Measurements from ENCODE around the gene NKD1.

NKD1 gene

DNA sequence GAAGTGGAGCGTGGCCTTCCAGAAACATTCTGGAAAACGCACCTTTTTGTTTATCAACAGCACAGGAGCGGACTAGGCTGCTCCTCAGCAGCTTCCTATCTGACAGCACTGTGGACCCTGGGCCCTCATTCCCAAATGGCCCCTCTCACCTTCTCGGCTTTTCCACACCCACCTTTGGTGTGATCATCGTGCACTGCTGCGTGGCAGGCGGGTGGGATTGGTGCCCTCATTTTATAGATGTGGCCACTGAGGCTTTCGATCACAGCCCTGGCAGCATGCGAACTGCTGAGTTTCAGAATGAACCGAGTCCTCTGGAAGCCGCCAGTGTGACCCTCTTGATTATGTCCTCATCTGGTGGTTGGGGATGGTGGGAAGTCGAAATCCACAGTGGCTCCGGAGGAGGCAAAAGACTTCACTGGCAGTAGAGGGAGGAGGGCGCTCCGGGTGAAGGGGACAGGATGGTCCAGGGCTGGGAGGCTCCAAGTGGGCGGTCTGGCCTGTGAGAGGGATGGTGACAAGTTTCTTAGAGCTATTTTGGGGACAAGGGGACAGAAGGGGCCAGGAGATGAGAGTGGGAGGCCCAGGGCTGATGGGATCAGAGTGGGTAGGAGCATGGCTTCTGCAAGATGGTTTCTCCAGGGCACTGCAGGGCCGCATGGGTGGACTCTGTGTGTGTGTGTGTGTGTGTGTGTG is 49.5 kb downstream of the NKD1 start:
- Histone ChIP-seq H3K4me3 (ENCODE audit: low read length in 2 of 2) (no peak overlapping the region), H2BK120ac (ENCODE audit: low read depth, low read length) (no peak overlapping the region), H3K18ac (ENCODE audit: low read length) (no peak overlapping the region), H2BK5ac (ENCODE audit: low read length) (no peak overlapping the region), H3K4me2 (ENCODE audit: insufficient read depth, low read length, poor library complexity, severe bottlenecking) (no peak overlapping the region), H3K79me1 (ENCODE audit: low read depth, low read length) (no peaks in the 10 kb centered on the region), H4K8ac (ENCODE audit: low read depth, low read length) (peak overlapping the region; percentile 75), H4K91ac (ENCODE audit: low read depth, low read length, poor library complexity) (no peak overlapping the region), H2AFZ (ENCODE audit: low read length) (no peak overlapping the region), H3K9ac (ENCODE audit: low read depth, low read length, poor library complexity) (no peak overlapping the region), H3K4me1 (ENCODE audit: control insufficient read depth in 2 of 2, insufficient read depth in 1 of 2, low read depth in 1 of 2, low read length in 2 of 2) (peaks cover 0 to 6% of the 10 kb centered on the region in 2 donors), H3K36me3 (replicated peaks in 1 of 2; ENCODE audit: control insufficient read depth in 2 of 2, insufficient read depth in 2 of 2, low read length in 2 of 2) (no peaks in the 10 kb centered on the region), H2AK5ac (ENCODE audit: low read depth, low read length) (no peak overlapping the region), H3K27ac (replicated peaks; ENCODE audit: low read length) (no peak overlapping the region), H3K23ac (ENCODE audit: low read depth, low read length, poor library complexity) (no peak overlapping the region), H2BK12ac (ENCODE audit: low read length) (no peak overlapping the region), H2BK15ac (ENCODE audit: low read length) (no peak overlapping the region), H3K4ac (ENCODE audit: low read length) (no peak overlapping the region), H3K14ac (ENCODE audit: low read length) (no peak overlapping the region), H3K27me3 (ENCODE audit: control insufficient read depth in 3 of 3, insufficient read depth in 3 of 3, low read depth in 1 of 3, low read length in 3 of 3) (no peaks in the 10 kb centered on the region), H3K9me3 (replicated peaks in 1 of 2; ENCODE audit: control insufficient read depth in 2 of 2, insufficient read depth in 1 of 2, low read depth in 1 of 2, low read length in 2 of 2) (no peaks in the 10 kb centered on the region)
- no CpG with 5 or more reads among the region's 17 CpGs for WGBS, 2 donors (ENCODE audit: extremely low coverage in 2 of 2, insufficient read length in 2 of 2, insufficient replicate concordance in 1 of 2)
- no peak for DNase-seq (ENCODE audit: low spot score)

DNA sequence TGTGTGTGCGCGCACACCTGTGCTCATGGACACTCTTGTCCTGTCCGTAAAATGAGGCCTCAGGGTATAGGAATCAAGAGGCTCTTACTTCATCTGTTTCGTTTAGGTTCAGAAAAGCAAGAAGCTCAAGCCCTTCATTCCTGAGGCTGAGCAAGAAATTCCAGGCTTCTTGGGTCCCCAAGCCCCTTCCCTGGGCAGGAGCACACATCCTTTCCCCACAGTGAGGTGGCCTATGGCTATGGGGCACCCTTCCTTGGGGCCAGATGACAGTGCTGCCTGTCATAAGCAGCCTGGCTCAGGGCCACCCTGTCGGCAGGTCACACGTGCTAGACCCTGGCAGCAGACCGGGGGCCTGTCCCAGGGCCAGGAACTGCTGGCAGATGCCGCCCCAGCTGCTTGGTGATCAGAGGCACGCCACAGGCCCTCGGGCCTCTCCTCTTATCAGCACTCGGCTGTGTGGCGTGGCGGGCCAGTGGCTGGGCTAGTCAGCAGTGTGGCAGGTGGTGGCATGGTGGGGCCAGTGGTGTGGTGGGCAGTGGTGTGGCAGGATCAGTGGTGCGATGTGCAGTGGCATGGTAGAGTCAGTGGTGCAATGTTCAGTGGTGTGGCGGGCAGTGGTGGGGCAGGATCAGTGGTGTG is 50.2 kb downstream of the NKD1 start:
- peaks cover 0 to 9% of the 10 kb centered on the region in 2 donors for H3K4me1 ChIP-seq (ENCODE audit: control insufficient read depth in 2 of 2, insufficient read depth in 1 of 2, low read depth in 1 of 2, low read length in 2 of 2)
- H3K9ac ChIP-seq (ENCODE audit: low read depth, low read length, poor library complexity): no peak overlapping the region
- no peak overlapping the region for H2AK5ac ChIP-seq (ENCODE audit: low read depth, low read length)
- H3K18ac ChIP-seq (ENCODE audit: low read length): no peak overlapping the region
- H2AFZ ChIP-seq (ENCODE audit: low read length): no peak overlapping the region
- H3K27ac ChIP-seq (replicated peaks; ENCODE audit: low read length): no peak overlapping the region
- H3K27me3 ChIP-seq (ENCODE audit: control insufficient read depth in 3 of 3, insufficient read depth in 3 of 3, low read depth in 1 of 3, low read length in 3 of 3): no peaks in the 10 kb centered on the region
- no peak overlapping the region for H4K91ac ChIP-seq (ENCODE audit: low read depth, low read length, poor library complexity)
- no peak overlapping the region for H2BK120ac ChIP-seq (ENCODE audit: low read depth, low read length)
- no peak overlapping the region for H3K4me2 ChIP-seq (ENCODE audit: insufficient read depth, low read length, poor library complexity, severe bottlenecking)
- H3K79me1 ChIP-seq (ENCODE audit: low read depth, low read length): no peaks in the 10 kb centered on the region
- peak overlapping the region; percentile 64 for H3K14ac ChIP-seq (ENCODE audit: low read length)
- no peak overlapping the region for H4K8ac ChIP-seq (ENCODE audit: low read depth, low read length)
- H3K9me3 ChIP-seq (replicated peaks in 1 of 2; ENCODE audit: control insufficient read depth in 2 of 2, insufficient read depth in 1 of 2, low read depth in 1 of 2, low read length in 2 of 2): no peaks in the 10 kb centered on the region
- no peaks in the 10 kb centered on the region for H3K36me3 ChIP-seq (replicated peaks in 1 of 2; ENCODE audit: control insufficient read depth in 2 of 2, insufficient read depth in 2 of 2, low read length in 2 of 2)
- peak overlapping the region; percentile 26 for H2BK15ac ChIP-seq (ENCODE audit: low read length)
- no peak for DNase-seq (ENCODE audit: low spot score)
- WGBS, 2 donors (ENCODE audit: extremely low coverage in 2 of 2, insufficient read length in 2 of 2, insufficient replicate concordance in 1 of 2): no CpG with 5 or more reads among the region's 15 CpGs
- no peak overlapping the region for H3K4me3 ChIP-seq (ENCODE audit: low read length in 2 of 2)
- H2BK12ac ChIP-seq (ENCODE audit: low read length): no peak overlapping the region
- no peak overlapping the region for H2BK5ac ChIP-seq (ENCODE audit: low read length)
- peak overlapping the region; percentile 69 for H3K23ac ChIP-seq (ENCODE audit: low read depth, low read length, poor library complexity)
- no peak overlapping the region for H3K4ac ChIP-seq (ENCODE audit: low read length)

DNA sequence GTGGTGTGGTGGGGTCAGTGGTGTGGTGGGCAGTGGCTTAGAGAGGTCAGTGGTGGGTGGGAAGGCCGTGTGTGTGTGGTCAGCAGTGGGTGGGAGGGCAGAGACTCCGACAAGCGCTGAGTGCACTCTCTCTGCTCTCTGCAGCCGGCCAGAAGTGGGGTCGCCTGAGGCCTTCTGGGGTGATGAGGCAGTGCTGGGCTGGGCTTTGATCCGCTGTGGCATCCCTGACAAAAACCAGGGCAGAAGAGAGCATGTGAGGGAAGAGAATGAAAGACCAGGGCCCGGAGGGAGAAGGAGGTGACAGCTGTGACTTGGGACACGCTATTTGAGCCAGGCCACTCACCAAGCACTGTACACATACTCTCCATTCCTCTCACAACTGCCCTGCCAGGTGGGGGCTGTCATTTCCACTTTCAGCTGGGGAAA is 50.8 kb downstream of the NKD1 start:
- Histone ChIP-seq H3K27ac (replicated peaks; ENCODE audit: low read length) (no peak overlapping the region), H3K4me3 (ENCODE audit: low read length in 2 of 2) (no peak overlapping the region)
- no CpG with 5 or more reads among the region's 8 CpGs for WGBS, 2 donors (ENCODE audit: extremely low coverage in 2 of 2, insufficient read length in 2 of 2, insufficient replicate concordance in 1 of 2)

DNA sequence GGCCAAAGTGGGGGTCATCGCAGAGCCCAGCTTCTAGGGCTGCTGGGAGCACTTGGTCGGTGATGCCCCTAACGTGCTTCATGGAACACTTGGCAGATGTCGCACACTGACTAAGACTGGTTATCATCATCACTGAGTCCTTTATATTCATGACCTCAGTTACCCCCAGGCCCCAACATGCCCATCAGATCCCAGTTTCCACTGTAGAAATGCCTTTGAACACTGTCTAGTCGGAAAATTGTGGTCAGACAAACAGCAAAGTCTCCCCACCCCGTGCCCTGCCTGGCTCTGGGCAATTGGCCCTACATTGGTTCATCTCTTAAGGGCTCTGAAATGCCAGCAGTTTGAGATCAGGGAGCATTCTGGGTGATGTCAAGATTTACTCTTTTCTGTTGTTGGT is 51.3 kb downstream of the NKD1 start:
- Histone ChIP-seq H2BK12ac (ENCODE audit: low read length) (no peak overlapping the region), H3K23ac (ENCODE audit: low read depth, low read length, poor library complexity) (no peak overlapping the region), H4K91ac (ENCODE audit: low read depth, low read length, poor library complexity) (no peak overlapping the region), H2AFZ (ENCODE audit: low read length) (no peak overlapping the region), H2BK5ac (ENCODE audit: low read length) (no peak overlapping the region), H3K27ac (replicated peaks; ENCODE audit: low read length) (no peak overlapping the region), H3K4me3 (ENCODE audit: low read length in 2 of 2) (no peak overlapping the region), H2BK15ac (ENCODE audit: low read length) (no peak overlapping the region), H3K27me3 (ENCODE audit: control insufficient read depth in 3 of 3, insufficient read depth in 3 of 3, low read depth in 1 of 3, low read length in 3 of 3) (no peaks in the 10 kb centered on the region), H3K79me1 (ENCODE audit: low read depth, low read length) (no peaks in the 10 kb centered on the region), H3K14ac (ENCODE audit: low read length) (no peak overlapping the region), H3K9me3 (replicated peaks in 1 of 2; ENCODE audit: control insufficient read depth in 2 of 2, insufficient read depth in 1 of 2, low read depth in 1 of 2, low read length in 2 of 2) (no peaks in the 10 kb centered on the region), H3K36me3 (replicated peaks in 1 of 2; ENCODE audit: control insufficient read depth in 2 of 2, insufficient read depth in 2 of 2, low read length in 2 of 2) (no peaks in the 10 kb centered on the region), H4K8ac (ENCODE audit: low read depth, low read length) (no peak overlapping the region), H3K18ac (ENCODE audit: low read length) (no peak overlapping the region), H2AK5ac (ENCODE audit: low read depth, low read length) (no peak overlapping the region), H3K4ac (ENCODE audit: low read length) (no peak overlapping the region), H2BK120ac (ENCODE audit: low read depth, low read length) (no peak overlapping the region), H3K4me1 (ENCODE audit: control insufficient read depth in 2 of 2, insufficient read depth in 1 of 2, low read depth in 1 of 2, low read length in 2 of 2) (peaks cover 0 to 8% of the 10 kb centered on the region in 2 donors), H3K4me2 (ENCODE audit: insufficient read depth, low read length, poor library complexity, severe bottlenecking) (no peak overlapping the region), H3K9ac (ENCODE audit: low read depth, low read length, poor library complexity) (no peak overlapping the region)
- no peak for DNase-seq (ENCODE audit: low spot score)
- WGBS, 2 donors (ENCODE audit: extremely low coverage in 2 of 2, insufficient read length in 2 of 2, insufficient replicate concordance in 1 of 2): no CpG with 5 or more reads among the region's 6 CpGs

More for the DNA sequence above, 50.8 kb downstream of the NKD1 start:
- Histone ChIP-seq H3K4ac (ENCODE audit: low read length) (no peak overlapping the region), H2AK5ac (ENCODE audit: low read depth, low read length) (no peak overlapping the region), H4K91ac (ENCODE audit: low read depth, low read length, poor library complexity) (no peak overlapping the region), H3K23ac (ENCODE audit: low read depth, low read length, poor library complexity) (peak overlapping the region; percentile 69), H3K27me3 (ENCODE audit: control insufficient read depth in 3 of 3, insufficient read depth in 3 of 3, low read depth in 1 of 3, low read length in 3 of 3) (no peaks in the 10 kb centered on the region), H2BK15ac (ENCODE audit: low read length) (no peak overlapping the region), H4K8ac (ENCODE audit: low read depth, low read length) (no peak overlapping the region), H3K9me3 (replicated peaks in 1 of 2; ENCODE audit: control insufficient read depth in 2 of 2, insufficient read depth in 1 of 2, low read depth in 1 of 2, low read length in 2 of 2) (no peaks in the 10 kb centered on the region), H3K14ac (ENCODE audit: low read length) (no peak overlapping the region), H3K18ac (ENCODE audit: low read length) (peak overlapping the region; percentile 27), H2BK120ac (ENCODE audit: low read depth, low read length) (no peak overlapping the region), H2AFZ (ENCODE audit: low read length) (no peak overlapping the region), H2BK5ac (ENCODE audit: low read length) (no peak overlapping the region), H2BK12ac (ENCODE audit: low read length) (no peak overlapping the region), H3K36me3 (replicated peaks in 1 of 2; ENCODE audit: control insufficient read depth in 2 of 2, insufficient read depth in 2 of 2, low read length in 2 of 2) (no peaks in the 10 kb centered on the region), H3K4me2 (ENCODE audit: insufficient read depth, low read length, poor library complexity, severe bottlenecking) (no peak overlapping the region), H3K9ac (ENCODE audit: low read depth, low read length, poor library complexity) (no peak overlapping the region), H3K79me1 (ENCODE audit: low read depth, low read length) (no peaks in the 10 kb centered on the region), H3K4me1 (ENCODE audit: control insufficient read depth in 2 of 2, insufficient read depth in 1 of 2, low read depth in 1 of 2, low read length in 2 of 2) (peaks cover 0 to 10% of the 10 kb centered on the region in 2 donors)
- DNase-seq (ENCODE audit: low spot score): no peak

All from neuronal stem cell (in vitro differentiated cells).